ENCODE data around the gene MXD1. TPM values are rescaled to one million over a fixed set of nuclear protein-coding genes. Genes with fewer than 3 reads are reported as not detected.

The MXD1 gene
- polyA plus RNA-seq, 3 donors = 11.7 to 16.1 (median 13.0) TPM

- DNase-seq (ENCODE audit: extremely low read depth in 1 of 11, low read depth in 9 of 11, low spot score in 4 of 11) = no peak
These were observed 51.0 kb downstream of the MXD1 start for GRCh38 chr2:69965756-69966445.

- no peak for DNase-seq (ENCODE audit: extremely low read depth in 1 of 11, low read depth in 9 of 11, low spot score in 4 of 11)
These were observed 51.6 kb downstream of the MXD1 start for GRCh38 chr2:69966496-69966895.

- no peak for DNase-seq (ENCODE audit: extremely low read depth in 1 of 11, low read depth in 9 of 11, low spot score in 4 of 11)
These were observed 53.7 kb downstream of the MXD1 start for GRCh38 chr2:69968609-69969008.

- DNase-seq (ENCODE audit: extremely low read depth in 1 of 11, low read depth in 9 of 11, low spot score in 4 of 11) = no peak
These were observed 54.4 kb downstream of the MXD1 start for GRCh38 chr2:69969126-69969983.

- no peak for DNase-seq (ENCODE audit: extremely low read depth in 1 of 11, low read depth in 9 of 11, low spot score in 4 of 11)
These were observed 55.1 kb downstream of the MXD1 start for GRCh38 chr2:69969991-69970390.

- no peak for DNase-seq (ENCODE audit: extremely low read depth in 1 of 11, low read depth in 9 of 11, low spot score in 4 of 11)
These were observed 57.9 kb downstream of the MXD1 start for GRCh38 chr2:69972822-69973221.

- DNase-seq (ENCODE audit: extremely low read depth in 1 of 11, low read depth in 9 of 11, low spot score in 4 of 11) = no peak
These were observed 58.4 kb downstream of the MXD1 start for GRCh38 chr2:69973335-69973735.

GRCh38 chr2:69975136-69975852 lies 60.4 kb downstream of the MXD1 start:
- no peak for DNase-seq (ENCODE audit: extremely low read depth in 1 of 11, low read depth in 9 of 11, low spot score in 4 of 11)

GRCh38 chr2:69975853-69976462 lies 61.0 kb downstream of the MXD1 start:
- DNase-seq (ENCODE audit: extremely low read depth in 1 of 11, low read depth in 9 of 11, low spot score in 4 of 11) = no peak

GRCh38 chr2:69977186-69977585 lies 62.3 kb downstream of the MXD1 start:
- no peak for DNase-seq (ENCODE audit: extremely low read depth in 1 of 11, low read depth in 9 of 11, low spot score in 4 of 11)

- DNase-seq (ENCODE audit: extremely low read depth in 1 of 11, low read depth in 9 of 11, low spot score in 4 of 11) = no peak
These were observed 63.1 kb downstream of the MXD1 start for GRCh38 chr2:69977906-69978482.

GRCh38 chr2:69979902-69980807 lies 65.2 kb downstream of the MXD1 start:
- DNase-seq (ENCODE audit: extremely low read depth in 1 of 11, low read depth in 9 of 11, low spot score in 4 of 11) = no peak

GRCh38 chr2:69983392-69983966 lies 68.6 kb downstream of the MXD1 start:
- no peak for DNase-seq (ENCODE audit: extremely low read depth in 1 of 11, low read depth in 9 of 11, low spot score in 4 of 11)

GRCh38 chr2:69985216-69985615 lies 70.3 kb downstream of the MXD1 start:
- DNase-seq (ENCODE audit: extremely low read depth in 1 of 11, low read depth in 9 of 11, low spot score in 4 of 11) = no peak

GRCh38 chr2:69985688-69986087 lies 70.8 kb downstream of the MXD1 start:
- DNase-seq (ENCODE audit: extremely low read depth in 1 of 11, low read depth in 9 of 11, low spot score in 4 of 11) = no peak

- DNase-seq (ENCODE audit: extremely low read depth in 1 of 11, low read depth in 9 of 11, low spot score in 4 of 11) = no peak
These were observed 71.8 kb downstream of the MXD1 start for GRCh38 chr2:69986691-69987090.

GRCh38 chr2:69988086-69988635 lies 73.3 kb downstream of the MXD1 start:
- DNase-seq (ENCODE audit: extremely low read depth in 1 of 11, low read depth in 9 of 11, low spot score in 4 of 11) = no peak

GRCh38 chr2:69989009-69989408 lies 74.1 kb downstream of the MXD1 start:
- no peak for DNase-seq (ENCODE audit: extremely low read depth in 1 of 11, low read depth in 9 of 11, low spot score in 4 of 11)
